ENCODE results near the gene BIRC3.

GRCh38 chr11:102325088-102325487 lies 7.8 kb downstream of the BIRC3 start:
- TF ChIP-seq CTCF (IDR thresholded peaks at IDR 0.05) (peak in 1 of 7 experiments; percentile 9), POLR2A (IDR thresholded peaks at IDR 0.05) (no peak), POLR2AphosphoS5 (IDR thresholded peaks at IDR 0.05) (no peak), EP300 (IDR thresholded peaks at IDR 0.05) (no peak)

All from stomach (tissue), 4 donors.